NCI-H345 treated with DMSO at 0.1 percent for 48 hours (cell line): ENCODE measurements around the gene AVEN.
A peak's percentile ranks its signal among the peaks of the same experiment; 100 is the strongest.

Source experiments
- DNase-seq: peaks from one replicate; lab custom pipeline; 2025; ENCODE audit not compliant: unreplicated experiment; lab: John Stamatoyannopoulos, UW

Gene AVEN

DNA sequence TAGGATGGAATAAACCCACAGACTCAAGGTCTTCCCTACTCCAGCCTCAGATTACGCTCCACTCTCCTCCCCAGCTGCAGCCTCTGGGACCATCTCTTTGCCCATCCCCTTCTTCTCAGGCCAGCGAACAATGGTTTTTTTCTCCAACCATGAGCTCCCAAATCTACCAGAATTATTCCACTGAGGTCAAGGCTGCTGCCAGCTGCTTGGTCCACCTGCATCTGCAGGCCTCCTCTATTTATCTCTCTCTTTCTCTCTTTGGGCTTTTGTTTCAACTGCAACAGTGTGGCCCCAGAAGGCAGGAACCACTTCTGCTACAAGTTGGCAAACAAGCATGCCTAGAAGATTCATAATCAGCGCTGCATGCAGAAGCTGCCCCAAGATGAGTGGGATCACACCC is 51.6 kb downstream of the AVEN start:
- no peak for DNase-seq

DNA sequence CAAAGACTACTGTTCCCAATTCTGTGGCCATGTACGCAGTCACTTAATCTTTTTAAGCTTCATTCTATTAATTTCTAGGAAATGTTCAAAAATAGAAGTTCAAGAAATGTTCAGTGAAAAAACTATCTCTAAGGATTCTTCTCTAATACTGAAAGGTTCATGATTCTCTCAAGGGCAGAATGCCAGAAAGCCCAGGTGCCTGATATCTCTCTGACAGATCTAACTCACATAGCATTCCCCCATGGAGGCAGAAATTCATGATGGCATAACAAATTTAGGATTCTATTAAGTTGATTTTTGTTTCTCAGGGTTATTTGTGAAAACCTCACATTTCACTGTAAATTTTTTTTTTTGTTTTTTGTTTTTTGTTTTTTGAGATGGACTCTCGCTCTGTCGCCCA is 53.3 kb downstream of the AVEN start:
- no peak for DNase-seq

DNA sequence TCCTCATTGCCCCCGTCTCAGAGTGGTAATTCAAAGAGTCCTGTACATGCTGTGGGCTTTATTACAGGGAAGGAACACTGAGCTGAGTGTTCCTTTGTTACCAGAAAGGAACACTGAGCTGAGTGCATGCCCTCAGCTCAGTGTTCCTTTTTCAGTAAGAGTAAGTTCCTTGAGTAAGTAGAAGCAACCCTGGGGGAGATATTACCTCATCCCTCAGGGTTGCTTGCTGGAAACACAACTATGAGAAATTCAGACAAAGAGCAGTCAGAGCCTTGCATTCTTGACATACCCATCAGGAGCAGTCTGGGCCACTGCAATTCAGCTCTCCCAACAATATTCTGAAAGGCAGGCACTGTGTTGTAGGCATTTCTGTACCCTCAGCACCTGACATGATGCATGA is 53.7 kb downstream of the AVEN start:
- no peak for DNase-seq

GRCh38 chr15:33982516-33982915 is 56.5 kb downstream of the AVEN start:
- no peak for DNase-seq

- no peak for DNase-seq
Measured at GRCh38 chr15:33980159-33980558, 58.8 kb downstream of the AVEN start.

DNA sequence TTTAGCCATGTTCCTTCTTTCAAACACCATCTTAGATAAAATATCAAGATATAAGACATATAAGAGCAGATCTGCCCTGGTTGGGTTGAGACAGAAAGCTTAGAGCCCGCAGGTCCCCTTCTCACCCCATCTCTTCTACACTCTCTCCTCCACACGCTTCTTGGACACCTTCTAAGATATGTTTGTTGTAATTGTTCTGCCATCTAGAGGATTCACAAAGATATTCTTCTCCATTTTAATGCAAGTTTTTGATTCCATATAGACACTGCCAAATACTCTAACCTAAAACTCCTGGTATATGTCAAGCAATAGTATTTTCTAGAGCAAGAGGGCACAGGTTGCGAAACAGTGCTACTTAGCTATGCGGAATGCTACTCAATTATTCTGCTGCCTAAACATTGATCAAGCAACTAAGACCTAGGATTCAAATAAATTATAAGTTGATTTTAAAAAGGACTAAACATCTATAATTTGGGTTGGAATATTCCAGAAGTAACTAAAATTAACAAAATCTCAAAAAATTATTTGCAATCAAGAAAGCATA is 63.9 kb downstream of the AVEN start:
- DNase-seq = no peak

- no peak for DNase-seq
Measured at GRCh38 chr15:33971811-33972210, 67.2 kb downstream of the AVEN start.

DNA sequence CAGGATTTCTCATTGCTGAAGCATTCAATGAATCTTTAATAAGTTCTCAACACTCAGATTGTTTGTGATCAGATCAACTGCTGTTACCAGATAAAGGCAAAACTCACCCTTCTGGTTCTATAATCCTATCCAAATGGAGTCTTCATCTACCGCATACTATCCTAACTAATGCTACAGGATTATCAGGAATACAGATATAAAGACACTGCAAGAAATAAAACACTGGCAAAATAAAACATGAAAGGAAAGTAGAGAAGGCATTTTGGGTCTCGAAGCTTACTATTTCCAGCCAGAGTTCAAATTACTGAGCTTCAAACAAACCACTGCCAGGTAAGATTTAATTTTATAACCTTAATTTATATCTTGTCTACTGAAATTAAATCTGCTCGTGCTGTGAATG is 70.2 kb downstream of the AVEN start:
- DNase-seq = no peak

- DNase-seq = peak; percentile 30
Measured at GRCh38 chr15:33968224-33968623, 70.8 kb downstream of the AVEN start, which contains the start of gene CHRM5. CHRM5 (plus strand) TSS chr15:33968497; CDS start chr15:34062718, 94,221 bp downstream.

DNA sequence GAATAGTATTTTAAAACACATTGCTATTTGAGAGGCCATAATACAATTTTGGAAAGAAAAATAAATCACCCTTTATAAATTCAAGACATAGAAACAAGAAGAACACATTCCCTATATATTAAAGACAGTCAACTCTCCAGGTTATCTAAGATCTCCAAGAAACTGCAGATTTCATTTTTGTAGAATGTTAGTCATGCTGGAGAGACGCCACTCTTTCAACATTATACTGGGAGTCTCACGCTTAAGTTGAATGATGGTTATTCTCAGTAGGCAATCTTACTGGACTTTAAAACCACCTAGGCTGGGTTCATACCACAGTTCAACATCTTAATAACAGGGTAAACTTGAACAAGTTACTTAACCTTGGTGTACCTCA is 74.4 kb downstream of the AVEN start:
- DNase-seq = no peak

DNA sequence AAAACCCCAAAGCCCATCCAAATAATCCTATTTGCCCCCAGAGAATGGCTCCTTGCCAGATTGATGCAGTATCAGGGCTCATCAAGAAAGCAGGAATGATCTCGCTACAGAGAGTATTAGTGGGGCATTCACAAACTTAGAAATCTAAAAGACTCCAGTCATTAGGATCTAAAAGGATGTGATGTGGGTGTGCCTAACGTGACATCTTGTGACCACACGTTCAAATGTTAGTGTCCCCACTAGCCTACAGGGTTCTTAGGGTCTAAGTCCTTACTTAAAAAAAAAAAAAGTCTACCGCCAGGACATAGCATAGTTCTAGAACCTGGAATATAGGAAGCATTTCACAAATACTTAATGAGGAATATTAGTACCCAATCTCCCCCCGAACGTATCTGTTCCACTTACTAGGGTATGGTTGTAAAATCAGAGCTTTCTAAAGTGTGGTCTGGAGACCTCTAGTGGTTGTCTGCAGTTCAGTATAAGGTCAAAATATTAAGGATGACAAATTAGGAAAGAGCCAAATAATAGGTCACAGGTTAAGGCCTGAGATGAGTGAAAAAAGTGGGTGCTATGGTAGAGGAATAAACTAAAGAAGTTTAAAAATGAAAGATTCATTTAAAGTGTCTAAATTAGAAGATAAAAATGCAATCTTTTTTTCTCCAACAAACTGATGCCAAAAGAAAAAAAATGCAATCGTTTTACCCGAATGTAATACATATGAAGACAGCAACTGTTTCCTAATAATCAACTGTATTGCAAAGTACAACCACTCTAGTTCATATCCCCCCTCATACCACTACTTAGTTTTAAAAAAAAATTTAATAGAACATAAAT is 75.0 kb downstream of the AVEN start:
- DNase-seq = peak; percentile 10

- DNase-seq = no peak
Measured at GRCh38 chr15:33960549-33960935, 78.5 kb downstream of the AVEN start.

DNA sequence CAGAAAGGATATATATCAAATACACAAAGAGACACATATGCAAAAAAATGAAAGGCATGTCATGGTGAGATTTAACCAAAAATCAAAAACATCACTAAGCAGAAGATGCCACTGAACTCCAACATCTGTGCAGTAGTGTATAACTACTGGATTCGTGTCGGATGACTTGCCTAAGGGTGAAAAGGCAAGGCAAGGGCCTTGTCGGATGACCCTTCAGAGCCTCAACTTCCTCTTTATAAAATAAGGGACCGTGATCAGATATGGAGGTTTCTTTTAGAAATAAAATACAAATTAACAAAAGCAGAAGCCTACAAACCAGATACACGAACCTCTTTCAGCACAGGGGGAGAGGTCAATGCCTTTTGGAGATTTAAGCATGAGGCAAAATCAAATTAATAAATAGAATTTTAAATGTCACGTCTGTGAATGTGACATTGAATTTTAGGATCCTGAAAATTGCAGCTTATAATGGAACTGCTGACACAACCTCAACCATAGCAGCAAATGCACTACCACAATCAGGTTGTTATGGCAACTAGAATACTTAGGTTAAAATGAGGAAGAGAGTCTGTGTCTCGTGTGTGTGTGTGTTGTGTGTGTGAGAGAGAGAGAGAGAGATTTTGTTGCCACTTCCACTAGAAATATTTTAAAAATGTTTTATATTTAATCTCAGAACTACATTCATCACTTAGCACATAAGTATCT is 79.0 kb downstream of the AVEN start:
- DNase-seq = no peak

DNA sequence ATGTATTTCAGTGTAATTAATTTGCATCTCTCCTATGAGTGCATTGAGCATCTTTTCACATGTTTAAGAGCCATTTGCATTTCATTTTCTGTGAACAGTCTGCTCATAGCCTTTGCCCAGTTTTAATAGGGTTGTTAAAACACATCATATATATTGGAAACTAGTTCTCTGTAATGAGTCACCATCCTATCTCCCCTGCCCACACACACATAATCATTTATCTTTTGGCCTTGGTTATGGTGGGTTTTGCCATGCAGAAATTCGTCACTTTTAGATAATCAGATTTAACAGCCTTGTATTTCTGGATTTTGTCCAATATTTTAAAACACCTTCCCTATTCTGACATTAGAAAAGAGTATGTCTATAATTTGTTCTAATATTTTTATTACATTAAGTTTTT is 82.6 kb downstream of the AVEN start:
- DNase-seq = no peak

- DNase-seq = no peak
Measured at GRCh38 chr15:33955945-33956344, 83.1 kb downstream of the AVEN start.

DNA sequence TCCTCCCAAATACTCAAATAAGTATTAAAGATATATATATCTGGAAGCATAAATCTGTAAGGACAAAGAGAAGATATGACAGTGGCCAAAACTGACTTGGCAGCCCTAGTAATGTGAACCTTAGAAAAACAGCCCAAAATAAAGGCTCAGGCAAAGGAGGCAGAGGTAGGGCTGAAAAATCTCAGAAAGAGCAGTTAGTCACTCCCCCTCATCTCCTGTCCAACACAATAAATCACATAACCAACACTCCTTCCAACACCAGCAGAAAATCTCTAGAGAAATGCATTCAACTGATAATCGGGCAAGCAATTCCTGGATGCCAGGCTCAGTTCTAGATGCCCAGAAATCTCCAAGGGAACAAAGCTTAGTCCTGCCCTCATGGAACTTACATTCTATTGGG is 92.9 kb downstream of the AVEN start:
- no peak for DNase-seq

GRCh38 chr15:33941279-33942063 is 97.5 kb downstream of the AVEN start:
- DNase-seq = peak; percentile 78

DNA sequence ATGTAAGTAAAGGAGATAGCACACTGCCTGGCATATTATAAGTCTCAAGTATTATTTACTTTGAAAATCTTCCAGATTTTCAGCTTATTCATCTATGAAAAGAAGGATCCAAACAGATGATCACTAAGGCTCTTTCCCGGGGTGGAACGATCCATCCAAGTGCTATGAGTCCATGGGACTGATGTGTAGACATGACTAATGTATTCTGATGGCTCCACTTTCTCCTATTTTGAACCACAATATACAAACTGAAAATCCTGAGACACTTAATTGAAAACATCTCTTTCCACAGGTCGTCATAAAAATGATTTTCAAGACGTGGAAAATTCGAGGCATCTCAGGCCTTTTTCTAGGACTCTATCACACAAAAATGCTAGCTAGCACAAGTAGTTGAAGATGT is 104.1 kb downstream of the AVEN start:
- no peak for DNase-seq

- DNase-seq = no peak
Measured at GRCh38 chr15:33934396-33934795, 104.6 kb downstream of the AVEN start.

DNA sequence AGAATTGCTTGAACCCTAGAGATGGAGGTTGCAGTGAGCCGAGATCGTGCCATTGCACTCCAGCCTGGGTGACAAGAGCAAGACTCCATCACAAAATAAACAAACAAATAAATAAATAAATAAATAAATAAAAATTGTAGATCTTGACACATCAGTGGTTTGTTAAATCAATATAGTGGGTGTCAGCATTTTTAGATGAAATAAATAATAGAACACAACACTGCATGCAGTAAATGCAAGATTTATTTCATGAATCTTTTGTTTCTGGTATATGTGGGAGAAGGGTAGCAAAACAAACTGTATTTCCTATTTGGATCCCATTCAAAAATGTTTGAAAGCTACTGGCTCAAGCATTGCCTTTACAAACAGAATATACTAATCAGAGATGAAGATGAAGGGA is 106.3 kb downstream of the AVEN start:
- no peak for DNase-seq

DNA sequence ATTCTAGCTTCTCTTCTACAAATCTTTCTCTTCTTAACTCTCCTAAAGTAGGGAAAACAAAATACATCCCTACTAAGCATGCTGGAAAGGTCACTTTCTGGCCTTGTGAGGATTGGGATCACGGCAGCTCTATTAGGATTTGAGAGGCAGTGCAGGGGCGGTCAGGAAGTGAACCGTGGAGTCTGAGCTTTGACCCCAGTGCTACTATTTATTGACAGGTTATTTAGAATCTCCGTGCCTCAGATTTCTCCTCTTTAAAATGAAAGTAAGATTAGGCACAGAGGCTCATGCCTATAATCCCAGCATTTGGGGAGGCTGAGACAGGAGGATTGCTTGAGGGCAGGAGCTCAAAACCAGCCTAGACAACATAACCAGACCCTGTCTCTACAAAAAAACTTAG is 112.7 kb downstream of the AVEN start:
- no peak for DNase-seq
